ENCODE data around the gene C10orf71.

GRCh38 chr10:49302088-49302487, 3.1 kb downstream of the C10orf71 start:
- TF ChIP-seq CTCF (IDR thresholded peaks at IDR 0.05; ENCODE audit: poor library complexity, severe bottlenecking) (no peak), POLR2AphosphoS5 (IDR thresholded peaks at IDR 0.05) (no peak), EZH2 (IDR thresholded peaks at IDR 0.05; ENCODE audit: borderline replicate concordance, insufficient read depth, low read length, poor library complexity, severe bottlenecking) (no peak), RAD21 (conservative IDR thresholded peaks at IDR 0.05) (no peak), TAF1 (IDR thresholded peaks at IDR 0.05; ENCODE audit: low read depth) (no peak)

Measured in neural cell (in vitro differentiated cells).